HG03558 (cell line): ENCODE data around the gene SNRNP70.

Experiments used
- ATAC-seq: cut with Tn5 transposase; IDR thresholded peaks from one replicate; pipeline ENCODE4 v1.9.1; 2021; ENCODE audit warnings: moderate number of reproducible peaks; ENCODE audit not compliant: unreplicated experiment; ENCODE audit errors: extremely low read depth

The SNRNP70 gene

DNA sequence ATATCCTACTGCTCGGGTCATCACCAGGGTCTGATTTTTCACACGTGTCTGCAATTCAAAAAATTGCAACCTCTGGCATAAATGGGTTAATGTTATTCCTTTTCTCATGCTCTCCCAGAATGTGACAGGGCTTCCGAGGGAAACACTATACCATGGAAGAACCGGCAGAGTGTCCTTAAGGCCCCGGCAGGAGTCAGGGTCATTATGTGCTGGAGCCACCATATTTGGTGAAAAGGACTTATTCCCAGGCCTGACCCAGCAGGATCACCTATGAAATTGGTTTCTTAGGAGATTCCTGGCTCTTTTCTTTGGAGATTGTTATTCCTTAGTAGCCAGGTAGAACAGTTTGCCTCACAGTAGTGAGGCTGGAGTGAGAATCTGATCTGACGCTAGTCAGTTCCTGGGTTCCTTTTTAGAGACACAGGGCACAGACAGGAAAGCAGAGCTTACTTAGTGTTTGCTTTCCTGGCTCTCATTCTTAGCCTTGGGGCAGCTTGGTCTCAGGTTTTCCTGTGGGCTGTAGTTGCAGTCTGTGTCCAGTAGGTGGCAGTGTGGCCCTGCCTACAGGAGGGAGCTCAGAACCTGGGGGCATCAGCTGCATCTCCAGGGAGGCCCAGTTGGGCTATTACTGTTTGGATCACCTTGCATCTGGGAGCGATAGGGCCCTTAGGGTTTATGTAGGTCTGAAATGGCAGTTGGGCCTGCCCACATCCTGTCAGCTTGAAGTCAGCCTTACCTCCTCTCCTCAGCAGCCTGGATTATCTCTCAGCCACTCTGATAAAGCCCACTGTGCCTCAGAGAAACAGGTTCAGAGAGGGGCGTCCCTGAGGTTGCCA, 12.4 kb downstream of the SNRNP70 start:
- ATAC-seq: no peak

DNA sequence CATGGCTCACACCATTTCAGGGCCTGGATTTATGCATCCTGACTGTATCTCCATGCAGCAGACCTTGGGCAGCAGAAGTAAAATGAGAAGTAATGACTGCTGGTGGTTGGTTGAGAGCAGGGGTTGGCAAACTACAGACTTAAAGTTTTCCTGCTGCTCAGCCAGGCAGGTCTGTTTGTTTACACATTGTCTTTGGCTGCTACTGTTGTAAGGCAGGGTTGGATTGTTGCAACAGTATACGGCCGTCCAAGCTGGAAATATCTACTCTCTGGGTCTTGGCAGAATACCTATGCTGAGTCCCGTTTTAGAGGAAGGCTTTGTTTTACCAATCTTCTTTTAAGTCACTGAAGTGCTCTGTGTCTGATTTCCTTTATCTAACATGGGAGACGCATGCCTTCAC, 13.5 kb downstream of the SNRNP70 start:
- ATAC-seq: no peak

- ATAC-seq: no peak
Observed at GRCh38 chr19:49101160-49101559, 15.9 kb downstream of the SNRNP70 start.

- ATAC-seq: no peak
Observed at GRCh38 chr19:49102303-49102702, 17.1 kb downstream of the SNRNP70 start.

DNA sequence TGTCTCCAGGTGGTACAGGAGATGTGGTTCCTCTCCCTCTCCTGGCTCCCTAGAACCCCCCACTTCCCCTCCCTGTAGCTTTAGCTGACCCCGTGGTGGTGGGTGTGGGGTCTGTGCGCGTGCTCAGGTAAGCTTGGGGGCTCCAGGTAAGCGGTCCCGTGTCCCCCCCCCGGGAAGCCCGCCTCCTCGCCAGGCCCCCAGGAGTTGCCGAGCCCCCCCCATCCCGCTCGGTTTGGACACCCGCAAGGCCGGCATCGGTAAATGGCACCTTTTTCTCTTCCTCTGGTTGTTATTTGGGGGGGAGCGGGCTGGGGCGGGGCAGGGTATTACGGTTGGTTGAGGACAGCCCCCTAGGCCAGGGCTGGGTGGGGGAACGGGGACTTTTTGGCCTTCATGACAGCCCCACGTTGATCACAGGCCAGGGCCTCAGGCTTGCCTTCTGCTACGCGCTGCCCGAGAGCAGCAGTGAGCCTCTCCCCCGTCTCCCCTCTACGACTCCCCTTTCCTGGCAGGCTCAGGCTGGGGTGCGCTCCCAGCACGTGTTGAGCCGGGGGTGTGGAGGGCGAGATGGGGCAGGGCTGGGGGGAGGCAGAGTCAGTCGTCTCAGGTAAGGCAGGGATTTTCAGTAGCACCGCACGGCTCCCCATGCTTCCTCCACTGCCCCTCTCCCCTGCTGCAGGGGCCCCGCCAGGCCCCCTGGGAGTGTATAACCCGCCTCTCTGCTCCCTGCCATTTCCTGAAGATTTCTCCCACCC, 18.3 kb downstream of the SNRNP70 start:
- no peak for ATAC-seq

DNA sequence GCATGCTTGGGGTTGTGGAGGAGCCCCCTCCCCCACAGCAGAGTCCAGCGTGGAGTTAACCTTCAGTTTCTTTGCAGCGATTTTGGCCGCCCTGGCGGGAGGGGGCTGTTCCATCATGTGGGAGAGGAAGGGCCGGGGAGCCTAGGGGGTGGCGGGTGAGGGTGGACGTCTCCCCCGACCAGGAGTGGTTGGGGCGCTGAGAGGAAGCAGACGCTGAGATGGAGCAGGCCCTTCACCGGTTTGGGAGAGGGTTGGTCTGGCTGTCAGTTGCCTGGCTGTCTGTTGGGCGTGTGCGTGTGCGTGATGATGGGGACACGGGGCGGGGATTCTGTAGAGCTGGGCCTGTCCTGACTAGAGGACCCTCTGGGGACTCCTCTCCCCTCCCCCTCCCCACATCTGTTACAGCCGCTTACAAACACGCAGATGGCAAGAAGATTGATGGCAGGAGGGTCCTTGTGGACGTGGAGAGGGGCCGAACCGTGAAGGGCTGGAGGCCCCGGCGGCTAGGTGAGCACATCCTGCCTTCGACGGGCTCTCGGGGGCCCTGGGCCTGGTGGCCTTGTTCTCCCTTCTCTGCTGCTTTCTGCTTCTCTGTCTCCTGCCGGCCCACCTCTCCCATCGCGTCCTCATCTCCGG, 19.1 kb downstream of the SNRNP70 start:
- no peak for ATAC-seq

GRCh38 chr19:49106648-49107135, 21.4 kb downstream of the SNRNP70 start:
- ATAC-seq: no peak

GRCh38 chr19:49107625-49108459, 22.6 kb downstream of the SNRNP70 start:
- ATAC-seq: no peak

DNA sequence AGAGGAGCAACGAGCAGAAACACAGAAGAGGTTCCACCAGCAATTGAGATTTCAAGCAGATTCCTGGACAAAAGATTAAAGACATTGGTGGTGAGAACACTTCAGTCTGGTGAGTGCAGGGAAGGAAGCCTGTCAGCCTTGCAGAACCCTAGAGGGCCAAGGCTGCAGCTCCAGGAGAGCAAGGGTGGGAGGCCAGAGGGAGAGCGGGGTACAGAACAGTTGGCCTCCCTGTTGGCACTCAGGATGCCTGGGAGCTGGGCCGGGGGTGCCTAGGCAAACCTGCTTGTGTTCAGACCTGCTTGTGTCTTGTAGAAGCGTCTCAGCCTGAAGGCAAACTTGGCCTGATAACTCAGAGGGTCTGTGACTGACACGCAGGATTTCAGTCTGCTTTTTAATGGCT, 23.8 kb downstream of the SNRNP70 start:
- no peak for ATAC-seq

GRCh38 chr19:49109569-49110233, 24.4 kb downstream of the SNRNP70 start:
- no peak for ATAC-seq

- no peak for ATAC-seq
Observed at GRCh38 chr19:49110567-49110966, 25.3 kb downstream of the SNRNP70 start.

GRCh38 chr19:49111218-49111998, 26.2 kb downstream of the SNRNP70 start:
- ATAC-seq: no peak

GRCh38 chr19:49113762-49114629, 28.7 kb downstream of the SNRNP70 start, which contains the start of gene LIN7B:
TSS of gene LIN7B (plus strand) at chr19:49114370. CDS start at chr19:49114405, 35 bp downstream.
- no peak for ATAC-seq

GRCh38 chr19:49114630-49115363, 29.5 kb downstream of the SNRNP70 start:
- no peak for ATAC-seq

DNA sequence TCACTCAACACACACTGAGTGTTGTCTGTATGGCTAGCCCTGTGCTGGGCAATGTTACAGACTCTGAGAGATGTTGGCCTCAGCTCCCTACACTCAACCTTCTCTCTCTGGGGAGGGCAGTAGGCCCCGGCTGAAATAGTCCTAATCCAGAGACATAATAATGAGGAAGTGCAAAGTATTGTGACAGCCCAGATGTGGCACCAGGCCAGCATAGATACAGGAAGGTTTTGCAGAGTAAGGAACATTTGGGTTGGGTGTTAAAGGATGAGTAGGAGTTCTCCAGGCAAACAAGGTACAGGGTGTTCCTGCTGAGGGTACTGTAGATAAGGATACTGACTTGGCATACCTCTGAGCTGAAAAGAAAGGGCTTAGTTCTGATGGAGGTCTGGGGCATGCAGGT, 31.3 kb downstream of the SNRNP70 start:
- ATAC-seq: no peak

GRCh38 chr19:49117677-49118564, 32.7 kb downstream of the SNRNP70 start:
- no peak for ATAC-seq
